Stimulated activated CD8-positive, alpha-beta memory T cell treated with anti-CD3 and anti-CD28 coated beads, Interleukin-15, amount 100 ng/mL, for 48 hours (primary cell): ENCODE data around the gene CDH15.

Source experiments
- DNase-seq, 2 donors: peaks; one replicate each; pipeline ENCODE4 v3.0.0-alpha.2; 2020; ENCODE audit warnings: low read depth in 2 of 2

Gene CDH15, protein sequence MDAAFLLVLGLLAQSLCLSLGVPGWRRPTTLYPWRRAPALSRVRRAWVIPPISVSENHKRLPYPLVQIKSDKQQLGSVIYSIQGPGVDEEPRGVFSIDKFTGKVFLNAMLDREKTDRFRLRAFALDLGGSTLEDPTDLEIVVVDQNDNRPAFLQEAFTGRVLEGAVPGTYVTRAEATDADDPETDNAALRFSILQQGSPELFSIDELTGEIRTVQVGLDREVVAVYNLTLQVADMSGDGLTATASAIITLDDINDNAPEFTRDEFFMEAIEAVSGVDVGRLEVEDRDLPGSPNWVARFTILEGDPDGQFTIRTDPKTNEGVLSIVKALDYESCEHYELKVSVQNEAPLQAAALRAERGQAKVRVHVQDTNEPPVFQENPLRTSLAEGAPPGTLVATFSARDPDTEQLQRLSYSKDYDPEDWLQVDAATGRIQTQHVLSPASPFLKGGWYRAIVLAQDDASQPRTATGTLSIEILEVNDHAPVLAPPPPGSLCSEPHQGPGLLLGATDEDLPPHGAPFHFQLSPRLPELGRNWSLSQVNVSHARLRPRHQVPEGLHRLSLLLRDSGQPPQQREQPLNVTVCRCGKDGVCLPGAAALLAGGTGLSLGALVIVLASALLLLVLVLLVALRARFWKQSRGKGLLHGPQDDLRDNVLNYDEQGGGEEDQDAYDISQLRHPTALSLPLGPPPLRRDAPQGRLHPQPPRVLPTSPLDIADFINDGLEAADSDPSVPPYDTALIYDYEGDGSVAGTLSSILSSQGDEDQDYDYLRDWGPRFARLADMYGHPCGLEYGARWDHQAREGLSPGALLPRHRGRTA

DNA sequence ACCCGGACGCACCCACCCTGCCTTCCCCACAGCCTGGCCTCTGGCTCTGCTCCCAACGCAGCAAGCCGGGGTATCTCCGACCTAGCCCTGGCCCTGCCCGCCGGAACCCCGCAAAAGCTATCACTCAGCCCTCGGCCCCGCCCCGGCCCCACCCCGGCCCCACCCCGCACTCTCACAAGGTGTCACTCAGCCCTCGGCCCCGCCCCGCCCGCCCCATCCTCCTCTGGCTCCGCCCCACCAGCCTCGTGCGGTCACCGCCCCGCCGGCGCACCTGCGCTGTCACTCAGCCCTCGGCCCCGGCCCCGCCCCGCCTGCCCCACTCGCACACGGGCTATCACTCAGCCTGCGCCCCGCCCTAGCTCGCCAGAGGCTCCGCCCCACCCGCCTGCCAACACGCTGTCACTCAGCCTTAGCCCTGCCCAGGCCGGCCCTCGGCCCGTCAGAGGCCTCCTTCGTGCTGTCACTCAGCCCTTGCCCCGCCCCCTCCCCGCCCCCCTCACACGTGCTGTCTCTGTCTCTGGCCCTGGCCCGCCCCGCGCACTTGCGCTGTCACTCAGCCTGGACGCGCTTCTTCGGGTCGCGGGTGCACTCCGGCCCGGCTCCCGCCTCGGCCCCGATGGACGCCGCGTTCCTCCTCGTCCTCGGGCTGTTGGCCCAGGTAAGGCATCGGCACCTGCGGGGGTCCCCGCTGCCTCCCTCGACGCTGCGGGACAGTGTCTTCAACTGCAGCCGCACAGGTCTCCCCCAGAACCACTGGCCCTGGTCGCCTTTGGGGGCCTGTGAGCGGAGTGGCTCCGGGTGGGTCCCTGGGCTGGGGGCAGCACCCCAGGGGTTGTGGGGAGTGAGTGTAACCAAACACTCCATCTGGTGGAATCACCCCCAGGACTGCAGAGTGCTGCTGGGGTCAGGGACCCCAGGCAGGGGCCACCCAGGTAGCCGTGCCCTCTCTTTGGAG lies at the start of gene CDH15:
TSS of gene CDH15 (plus strand) at position 533 of the 955 bp plus-strand sequence. CDS start at position 617, 84 bp downstream.
- DNase-seq = peak; percentile 89 to 95

DNA sequence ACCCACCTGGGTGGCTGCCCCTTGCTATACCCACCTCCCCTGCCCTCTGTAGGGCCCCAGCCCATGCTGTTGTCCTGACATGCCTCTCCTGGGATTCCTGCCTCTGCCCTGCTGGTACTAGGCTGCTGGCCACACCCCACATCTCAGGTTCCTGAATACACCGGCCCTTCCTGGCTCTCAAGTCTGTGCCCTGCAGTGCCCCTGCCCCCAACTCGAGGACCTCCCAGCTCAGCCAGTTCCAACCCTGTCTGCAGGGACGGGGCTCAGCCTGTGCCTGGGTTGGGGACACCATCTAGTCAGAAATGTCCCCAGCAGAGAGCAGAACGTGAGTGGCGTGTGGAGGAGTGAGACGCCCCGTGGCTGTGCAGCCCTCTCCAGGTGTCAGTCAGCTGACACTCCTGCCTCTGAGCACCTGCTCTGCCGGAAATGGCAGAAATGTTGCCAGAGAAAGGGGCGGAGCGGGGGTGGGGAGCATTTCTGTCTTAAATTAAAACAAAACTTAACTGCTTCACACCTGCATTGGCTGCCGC lies 49.2 kb upstream of the CDH15 start:
- DNase-seq = no peak

DNA sequence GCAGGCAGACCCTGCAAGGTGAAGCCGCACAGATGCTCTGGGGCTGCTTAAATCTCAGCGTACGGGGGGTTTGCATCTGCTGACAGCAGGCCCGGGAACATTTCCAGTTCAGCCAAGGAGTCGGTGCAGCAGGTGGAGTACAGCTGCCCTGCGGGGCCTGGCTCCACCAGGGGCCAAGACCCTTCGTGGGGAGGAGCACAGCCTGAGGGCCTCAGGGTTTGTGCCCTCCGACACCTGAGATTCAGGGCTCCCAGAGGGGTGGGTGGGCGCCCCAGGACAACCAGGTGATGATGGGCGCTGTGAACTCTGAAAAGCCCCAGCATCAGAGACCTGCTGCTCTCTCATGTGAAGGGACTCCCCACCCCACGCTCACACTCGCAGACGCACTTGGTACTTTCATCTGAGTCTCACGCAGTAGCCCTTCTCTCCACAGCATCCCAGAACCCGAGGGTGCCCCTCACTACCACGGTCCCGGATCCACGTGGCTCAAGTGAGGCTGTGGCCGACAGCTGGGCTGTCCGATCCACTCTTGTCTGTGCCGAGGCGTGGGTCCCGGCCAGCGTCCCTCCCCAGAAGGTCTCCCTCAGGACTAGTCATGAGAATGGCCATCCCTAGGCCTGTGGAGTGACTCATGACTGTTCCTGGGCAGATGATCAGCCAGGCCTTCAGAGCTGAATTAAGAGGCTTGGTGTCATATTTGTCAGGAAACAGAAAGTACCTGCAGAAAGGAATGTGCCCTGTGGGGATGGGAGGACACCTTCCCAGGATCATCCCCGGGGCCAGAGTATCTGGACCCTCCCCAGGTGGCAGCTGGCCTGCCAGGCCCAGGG lies 48.3 kb upstream of the CDH15 start:
- no peak for DNase-seq

DNA sequence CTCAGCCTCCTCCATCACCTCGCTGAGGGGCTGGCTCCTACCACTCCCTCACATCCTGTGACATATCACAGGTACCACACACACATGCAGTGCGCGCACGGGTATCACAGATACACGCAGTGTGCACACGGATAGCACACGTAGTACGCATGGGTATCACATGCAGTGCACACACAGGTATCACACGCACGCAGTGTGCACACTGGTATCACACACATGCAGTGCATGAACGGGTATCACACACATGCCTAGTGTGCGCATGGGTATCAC lies 47.8 kb upstream of the CDH15 start:
- no peak for DNase-seq

DNA sequence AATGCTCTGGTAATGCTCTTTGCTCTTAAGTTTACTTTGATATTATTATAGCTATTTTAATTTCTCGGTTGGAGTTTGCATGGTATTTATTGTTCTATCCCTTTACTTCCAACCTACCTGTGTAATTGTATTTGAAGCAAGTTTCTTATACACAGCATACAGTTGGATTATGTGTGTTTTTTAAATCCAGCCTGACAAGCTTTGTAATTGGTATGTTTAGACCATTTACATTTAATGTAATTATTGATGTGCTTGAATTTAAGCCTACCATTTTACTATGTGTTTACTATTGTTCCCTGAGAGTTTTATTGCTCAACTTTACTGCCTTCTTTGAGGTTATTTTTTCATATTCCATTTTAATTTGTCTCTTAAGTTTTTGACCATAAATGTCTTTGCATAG lies 42.2 kb upstream of the CDH15 start:
- DNase-seq = no peak

DNA sequence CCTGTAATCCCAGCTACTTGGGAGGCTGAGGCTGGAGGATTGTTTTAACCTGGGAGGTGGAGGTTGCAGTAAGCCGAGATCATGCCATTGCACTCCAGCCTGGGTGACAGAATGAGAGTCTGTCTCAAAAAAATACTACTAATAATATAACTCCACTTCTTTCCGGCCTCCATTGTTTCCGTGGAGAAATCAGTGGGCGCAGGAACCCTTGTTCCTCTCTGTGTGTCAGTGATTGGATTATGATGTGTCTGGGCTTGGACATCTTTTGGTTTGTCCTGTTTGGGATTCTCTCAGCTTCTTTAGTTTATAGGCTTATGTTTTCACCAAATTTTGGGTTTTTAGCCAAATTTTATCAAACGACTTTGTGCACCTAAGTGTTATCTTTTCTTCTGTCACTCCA lies 41.1 kb upstream of the CDH15 start:
- DNase-seq = no peak

DNA sequence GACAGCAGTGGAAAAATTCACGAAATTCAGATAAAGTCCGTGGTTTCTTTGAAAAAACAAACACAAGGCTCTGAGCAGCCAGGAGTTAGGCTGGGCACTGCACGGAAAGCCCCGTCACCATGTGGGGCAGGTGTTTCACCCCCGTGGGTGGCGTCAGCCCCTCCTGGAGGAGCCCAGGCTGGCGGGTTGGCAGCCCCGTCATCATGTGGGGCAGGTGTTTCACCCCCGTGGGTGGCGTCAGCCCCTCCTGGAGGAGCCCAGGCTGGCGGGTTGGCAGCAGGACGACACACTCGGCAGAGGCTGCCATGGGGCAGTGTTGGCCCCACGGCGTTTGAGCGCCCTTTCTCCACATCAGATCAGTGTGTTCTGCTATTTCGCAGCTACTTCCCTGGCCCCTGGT lies 39.8 kb upstream of the CDH15 start:
- DNase-seq = no peak

DNA sequence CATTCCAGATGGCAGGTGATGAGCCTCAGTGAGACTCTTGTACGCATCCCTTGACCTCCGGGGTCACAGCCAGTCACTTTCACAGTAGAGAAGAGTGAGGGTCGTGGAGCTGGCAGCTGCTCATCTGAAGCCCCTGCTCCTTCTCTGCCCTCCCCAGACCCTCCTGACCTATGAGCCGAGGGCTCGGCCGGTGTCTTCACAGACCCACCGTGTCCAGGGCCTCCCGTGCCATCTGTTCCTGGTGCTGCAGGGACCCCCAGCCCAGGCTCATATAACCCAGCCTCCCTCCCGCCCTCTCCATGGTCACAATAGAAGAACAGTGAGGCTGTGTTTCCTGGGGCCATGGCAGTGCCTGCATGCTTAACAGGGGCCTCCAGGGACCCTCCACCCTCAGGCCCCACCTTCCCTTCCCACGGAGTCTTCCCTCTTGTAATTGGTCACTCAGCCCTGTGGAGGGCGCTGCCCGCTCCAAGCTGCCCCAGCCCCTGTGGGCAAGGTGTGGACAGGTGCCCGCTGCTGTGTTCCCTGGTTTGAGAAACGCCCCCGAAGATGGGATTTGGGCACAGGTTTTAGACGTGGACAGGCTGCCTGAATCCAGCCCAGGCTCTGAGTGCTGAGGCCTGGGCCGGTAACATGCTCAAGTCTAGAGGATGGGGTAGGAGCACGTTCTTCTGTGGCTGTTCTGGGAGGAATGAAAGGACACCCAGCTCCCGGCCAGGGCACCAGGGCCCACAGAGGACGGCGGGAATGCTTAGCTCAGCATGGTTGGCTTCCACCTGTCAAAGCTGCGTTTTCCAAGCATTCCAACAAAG lies 39.1 kb upstream of the CDH15 start:
- no peak for DNase-seq

DNA sequence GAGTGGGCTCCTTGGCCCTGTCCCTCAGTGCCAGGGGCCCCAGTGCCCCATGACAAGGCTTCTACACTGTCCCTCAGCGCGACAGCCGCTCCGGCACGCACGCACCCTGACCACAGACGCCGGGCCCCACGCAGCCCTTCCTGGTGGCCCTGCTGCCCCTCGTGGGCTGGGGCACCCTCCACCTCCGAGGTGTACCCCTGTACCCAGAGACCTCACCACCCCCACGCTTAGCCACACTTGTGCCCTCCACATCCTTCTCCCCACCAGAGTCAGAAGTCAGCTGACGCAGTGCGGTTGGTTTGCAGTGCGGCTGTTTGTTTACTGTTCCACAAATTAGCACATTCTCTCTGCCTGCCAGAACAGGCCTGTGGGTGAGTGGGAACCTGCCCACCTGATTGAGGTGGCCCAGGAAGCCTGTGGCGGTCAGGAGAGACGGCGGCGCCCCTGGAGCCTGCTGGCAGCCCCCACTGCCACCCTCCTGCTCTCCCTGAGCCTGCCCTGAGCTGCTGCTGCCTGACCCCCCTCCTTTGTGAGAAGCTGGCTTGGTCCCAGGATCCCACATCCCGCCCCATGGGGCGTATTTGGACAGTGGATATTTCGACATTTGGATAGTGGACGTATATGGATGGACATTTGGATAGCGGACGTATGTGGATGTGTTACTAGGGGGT lies 38.0 kb upstream of the CDH15 start:
- no peak for DNase-seq

DNA sequence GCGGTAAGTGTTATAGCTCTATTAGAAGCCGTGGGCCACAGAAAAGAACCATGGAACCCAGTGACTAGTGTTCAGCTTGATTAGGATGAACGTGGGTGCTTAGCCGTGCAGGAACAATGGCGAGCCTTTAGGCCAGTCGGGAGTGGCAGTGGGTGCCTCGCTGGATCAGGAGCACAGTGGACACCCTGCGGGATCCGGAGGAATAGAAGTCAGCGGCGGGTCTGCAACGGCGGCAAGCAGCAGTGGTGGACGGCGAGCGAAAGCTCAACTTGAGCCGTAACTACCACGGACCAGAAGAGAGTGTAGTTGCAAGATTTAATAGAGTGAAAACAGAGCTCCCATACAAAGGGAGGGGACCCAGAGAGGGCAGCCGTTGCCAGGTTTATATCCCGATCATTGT lies 37.3 kb upstream of the CDH15 start:
- DNase-seq = no peak

DNA sequence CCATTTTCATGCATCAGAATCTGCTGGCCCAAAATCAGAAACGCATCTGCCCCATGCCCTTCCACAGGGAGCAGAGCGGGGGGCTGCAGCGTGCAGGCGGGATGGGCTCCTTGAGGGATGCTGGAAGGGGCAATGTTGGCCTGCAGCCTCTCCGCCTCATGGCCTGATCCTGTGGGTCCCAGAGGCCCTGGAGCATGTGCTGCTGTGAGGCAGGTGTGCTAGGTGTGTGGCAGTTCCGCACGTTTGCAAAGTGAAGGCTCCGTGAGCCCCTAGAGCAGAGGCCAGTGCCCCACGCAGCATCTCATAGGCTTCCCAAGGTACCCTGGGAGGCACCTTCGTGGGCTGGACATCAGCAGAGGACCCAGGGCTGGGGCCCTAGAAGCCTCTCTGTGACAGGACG lies 36.4 kb upstream of the CDH15 start:
- DNase-seq = no peak

DNA sequence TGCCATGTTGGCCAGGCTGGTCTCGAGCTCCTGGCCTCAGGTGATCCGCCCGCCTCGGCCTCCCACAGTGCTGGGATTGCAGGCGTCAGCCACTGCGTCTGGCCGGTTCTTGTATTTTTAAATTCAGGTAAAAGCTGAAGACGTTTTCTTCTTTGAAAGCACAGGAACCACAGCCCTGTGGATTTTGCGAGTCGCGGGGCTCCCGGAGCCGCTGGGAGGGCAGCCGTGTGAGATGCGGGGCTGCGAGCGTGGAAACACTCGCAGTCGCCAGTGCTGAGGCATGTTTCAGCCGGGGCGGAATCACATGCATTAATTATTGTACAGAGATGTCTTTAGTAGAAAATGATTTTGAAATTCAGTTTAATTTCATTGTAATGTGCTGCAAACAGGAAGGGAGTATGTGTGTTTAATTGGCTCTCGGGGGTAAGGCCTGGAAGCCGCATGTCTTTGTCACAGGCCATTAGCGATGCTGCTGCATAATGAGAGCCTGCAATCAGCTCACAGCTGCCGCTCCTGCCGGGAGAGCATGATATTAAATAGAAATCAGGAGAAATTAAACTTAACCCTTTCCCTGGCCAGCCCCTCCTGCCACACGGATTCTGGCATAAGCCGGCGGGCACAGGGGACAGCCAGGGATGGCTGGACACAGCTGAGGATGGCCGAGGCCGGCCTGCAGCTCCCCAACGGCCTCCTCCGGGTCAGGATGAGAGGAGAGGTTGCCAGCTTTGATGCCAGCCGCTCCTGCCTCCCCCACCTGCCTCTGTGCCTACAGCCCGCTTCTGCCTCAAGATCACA lies 35.4 kb upstream of the CDH15 start:
- DNase-seq = no peak

DNA sequence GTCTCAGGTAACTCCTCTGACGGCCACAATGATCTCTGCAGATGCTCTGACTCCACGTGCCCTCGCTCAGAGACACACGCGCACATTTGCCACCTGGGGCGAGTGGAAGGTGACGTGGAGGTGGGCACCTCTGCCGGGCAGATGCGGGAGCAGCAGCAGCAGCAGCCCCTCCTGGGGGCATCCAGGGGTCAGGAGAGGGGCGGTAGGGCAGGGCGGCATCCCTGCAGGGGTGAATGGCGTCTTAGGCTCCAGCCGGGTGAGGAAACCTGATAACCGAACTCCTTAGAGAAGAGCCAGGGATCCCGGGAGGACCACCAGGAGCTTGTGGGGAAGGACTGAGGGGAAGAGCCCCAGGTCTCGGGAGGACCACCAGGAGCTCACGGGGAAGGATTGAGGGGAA lies 34.6 kb upstream of the CDH15 start:
- no peak for DNase-seq

DNA sequence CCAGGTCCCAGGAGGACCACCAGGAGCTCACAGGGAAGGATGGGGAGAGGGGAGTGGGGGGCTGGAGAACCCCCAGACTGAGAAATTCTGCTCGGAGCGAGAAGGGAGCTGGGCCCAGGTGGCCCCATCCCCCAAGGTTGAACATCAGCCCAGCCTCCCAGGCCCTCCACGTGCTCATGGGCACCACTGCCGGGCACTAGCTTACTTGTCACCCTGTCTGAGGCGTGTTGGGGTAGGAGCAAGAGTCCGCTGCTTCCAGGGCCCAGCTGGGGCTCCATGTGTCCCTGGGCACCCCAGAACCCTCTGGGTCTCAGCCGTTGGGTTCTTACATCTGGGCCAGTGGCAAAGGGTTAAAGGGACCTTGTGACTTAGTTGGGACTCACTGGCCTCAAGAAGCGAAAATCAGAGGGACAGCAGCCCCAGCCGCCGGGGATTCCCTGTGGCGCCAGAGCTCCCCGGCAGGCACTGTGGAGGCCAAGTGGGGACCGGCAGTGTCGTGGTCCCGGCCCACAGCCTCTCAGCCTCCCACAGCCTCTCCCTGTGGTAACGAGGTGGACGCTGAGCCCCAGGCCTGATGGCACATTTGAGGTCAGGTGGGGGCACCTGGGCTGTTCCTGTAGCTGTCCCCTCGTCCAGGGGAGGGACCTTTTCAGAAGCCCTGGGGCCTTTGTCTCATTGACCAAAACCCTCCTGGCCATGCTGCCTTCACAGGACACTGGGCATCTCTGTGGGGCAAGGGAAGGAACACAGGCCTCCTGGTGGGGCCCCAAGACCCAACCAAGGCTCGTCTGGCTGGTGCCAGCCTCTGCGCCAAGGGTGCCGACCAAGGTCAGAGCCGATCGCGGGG lies 33.7 kb upstream of the CDH15 start:
- no peak for DNase-seq

DNA sequence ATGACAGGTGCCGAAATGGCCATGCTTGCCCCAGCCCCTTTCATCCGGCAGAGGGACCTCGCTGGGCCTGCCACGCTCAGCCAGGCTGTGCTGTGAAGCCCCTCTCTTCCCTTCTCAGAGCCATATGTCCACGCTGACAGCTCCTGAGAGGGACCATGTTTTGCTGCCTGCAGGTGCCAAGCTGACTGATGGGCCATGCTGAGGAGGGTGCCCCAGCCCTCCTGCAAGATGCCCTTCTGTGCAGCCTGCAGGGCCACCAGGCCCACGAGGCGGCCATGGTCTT lies 33.1 kb upstream of the CDH15 start:
- no peak for DNase-seq

DNA sequence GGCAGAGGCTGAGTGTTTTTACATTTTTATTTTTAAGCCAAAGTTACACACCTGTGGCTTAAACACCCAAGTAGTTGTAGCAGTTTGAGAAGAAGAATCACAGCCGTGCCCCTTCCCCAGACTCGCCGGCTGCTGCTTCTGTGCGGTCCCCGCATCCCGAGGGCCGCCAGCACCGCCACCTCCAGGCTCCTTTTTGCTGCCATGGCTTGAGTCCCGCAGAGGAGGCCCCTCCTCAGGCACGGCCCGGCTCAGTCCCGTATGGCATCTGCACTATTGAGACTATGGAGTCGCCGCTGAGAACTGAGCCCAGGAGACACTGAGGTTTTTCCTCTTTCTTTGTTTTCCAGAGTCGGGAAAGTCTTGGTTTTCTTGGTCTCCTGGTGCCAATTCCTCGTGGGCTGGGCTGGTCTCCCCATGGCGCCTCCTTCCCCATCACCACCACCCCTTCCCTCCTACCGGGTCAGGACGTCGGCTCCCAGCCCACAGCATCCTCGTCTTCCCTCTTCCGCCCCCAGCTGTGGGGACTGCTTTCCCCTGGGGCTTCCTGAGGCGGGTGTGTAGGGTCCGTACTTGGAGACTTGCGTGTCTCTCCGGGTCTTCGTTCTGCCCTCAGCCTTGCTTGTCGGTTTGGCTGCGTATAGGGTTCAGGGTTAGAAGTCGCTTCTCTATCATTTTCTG lies 32.6 kb upstream of the CDH15 start:
- DNase-seq = no peak

DNA sequence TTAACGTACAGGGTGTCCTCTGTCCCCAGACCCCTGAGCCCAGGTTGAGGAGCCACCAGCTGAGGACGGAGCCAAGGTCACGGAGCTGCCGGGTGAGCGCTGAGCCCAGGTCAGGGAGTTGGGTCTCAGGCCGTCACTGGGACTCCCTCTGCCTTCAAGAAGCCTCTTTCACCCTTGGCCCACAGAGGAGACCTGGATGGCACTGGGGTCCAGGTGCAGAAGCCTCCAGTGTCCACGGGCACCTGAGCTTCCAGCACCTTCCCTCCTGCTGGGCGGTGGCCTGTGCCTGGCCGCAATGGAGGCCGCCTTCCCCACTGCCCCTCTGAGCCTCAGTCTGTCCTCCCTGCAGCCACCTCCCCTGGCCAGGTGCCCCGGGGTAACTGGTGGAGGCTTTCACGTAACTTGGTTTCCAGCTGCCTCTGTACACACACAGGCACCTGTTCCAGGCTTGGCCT lies 31.6 kb upstream of the CDH15 start:
- DNase-seq = no peak
